MM.1S (cell line): ENCODE measurements around the gene ATP8B1.

Experiments used
- DNase-seq: peaks from one replicate; pipeline ENCODE4 v3.0.0-alpha.2; 2015
- H2AFZ ChIP-seq: fragments of 300-600 bp; sonication (generic); 2 replicates; pipeline ENCODE4 v1.6.0; 2016; ENCODE audit warnings: antibody characterized with exemption, low read length
- H3F3A ChIP-seq: fragments of 300-600 bp; sonication (generic); 2 replicates; pipeline ENCODE4 v1.6.1; 2016; ENCODE audit warnings: mild to moderate bottlenecking, antibody characterized with exemption, low read length, moderate library complexity, mixed read lengths; ENCODE audit not compliant: insufficient read depth
- H3K27ac ChIP-seq: fragments of 300-600 bp; sonication (generic); 2 replicates; pipeline ENCODE4 v1.5.1; 2016; ENCODE audit warnings: mild to moderate bottlenecking, low read length
- H3K27me3 ChIP-seq: fragments of 300-600 bp; sonication (generic); replicated peaks from 2 replicates; pipeline ENCODE4 v1.6.0; 2016; ENCODE audit warnings: low read length; ENCODE audit not compliant: insufficient read depth
- H3K36me3 ChIP-seq: fragments of 300-600 bp; sonication (generic); replicated peaks from 2 replicates; pipeline ENCODE4 v1.6.1; 2016; ENCODE audit warnings: mild to moderate bottlenecking, low read length, mixed read lengths; ENCODE audit not compliant: insufficient read depth
- H3K4me1 ChIP-seq: fragments of 300-600 bp; sonication (generic); 2 replicates; pipeline ENCODE4 v1.6.1; 2016; ENCODE audit warnings: low read length, mixed read lengths
- H3K4me2 ChIP-seq: fragments of 300-600 bp; sonication (generic); 2 replicates; pipeline ENCODE4 v1.6.0; 2016; ENCODE audit warnings: low read depth, low read length
- H3K4me3 ChIP-seq: fragments of 300-600 bp; sonication (generic); 2 replicates; pipeline ENCODE4 v1.5.1; 2016; ENCODE audit warnings: low read length, mixed read lengths
- H3K79me2 ChIP-seq: fragments of 300-600 bp; sonication (generic); 2 replicates; pipeline ENCODE4 v1.6.1; 2016; ENCODE audit warnings: mixed run types, low read length, mixed read lengths
- H3K9ac ChIP-seq: fragments of 300-600 bp; sonication (generic); 2 replicates; pipeline ENCODE4 v1.6.1; 2016; ENCODE audit warnings: low read length, mixed read lengths
- H3K9me2 ChIP-seq: fragments of 300-600 bp; sonication (generic); replicated peaks from 2 replicates; pipeline ENCODE4 v1.6.1; 2016; ENCODE audit warnings: mild to moderate bottlenecking, low read length, mixed read lengths; ENCODE audit not compliant: insufficient read depth
- H3K9me3 ChIP-seq: fragments of 300-600 bp; sonication (generic); replicated peaks from 2 replicates; pipeline ENCODE4 v1.6.1; 2016; ENCODE audit warnings: mild to moderate bottlenecking, low read length, mixed read lengths; ENCODE audit not compliant: insufficient read depth
- H4K20me1 ChIP-seq: fragments of 300-600 bp; sonication (generic); 2 replicates; pipeline ENCODE4 v1.6.1; 2016; ENCODE audit warnings: mild to moderate bottlenecking, low read length, moderate library complexity, mixed read lengths; ENCODE audit not compliant: insufficient read depth
- EZH2 ChIP-seq: fragments of 300-600 bp; sonication (generic); optimal IDR thresholded peaks from 2 replicates; pipeline ENCODE3; 2017; ENCODE audit warnings: low read depth, mild to moderate bottlenecking, antibody characterized with exemption, low read length, mixed read lengths
- EZH2phosphoT487 ChIP-seq: fragments of 300-600 bp; sonication (generic); IDR thresholded peaks from 2 replicates; pipeline ENCODE4 v1.6.1; 2018; ENCODE audit warnings: antibody characterized with exemption, low read length
- TF ChIP-seq, protein P1 (sequence below): fragments of 300-600 bp; sonication (generic); IDR thresholded peaks from 2 replicates; pipeline ENCODE4 v1.5.1; 2016; ENCODE audit warnings: antibody characterized with exemption, low read length, mixed read lengths

The ATP8B1 gene

GRCh38 chr18:57618910-57619309, 184.2 kb downstream of the ATP8B1 start:
- no peaks in the 10 kb centered on the region for H4K20me1 ChIP-seq
- TF ChIP-seq EZH2phosphoT487: no peak
- TF ChIP-seq, protein P1, sequence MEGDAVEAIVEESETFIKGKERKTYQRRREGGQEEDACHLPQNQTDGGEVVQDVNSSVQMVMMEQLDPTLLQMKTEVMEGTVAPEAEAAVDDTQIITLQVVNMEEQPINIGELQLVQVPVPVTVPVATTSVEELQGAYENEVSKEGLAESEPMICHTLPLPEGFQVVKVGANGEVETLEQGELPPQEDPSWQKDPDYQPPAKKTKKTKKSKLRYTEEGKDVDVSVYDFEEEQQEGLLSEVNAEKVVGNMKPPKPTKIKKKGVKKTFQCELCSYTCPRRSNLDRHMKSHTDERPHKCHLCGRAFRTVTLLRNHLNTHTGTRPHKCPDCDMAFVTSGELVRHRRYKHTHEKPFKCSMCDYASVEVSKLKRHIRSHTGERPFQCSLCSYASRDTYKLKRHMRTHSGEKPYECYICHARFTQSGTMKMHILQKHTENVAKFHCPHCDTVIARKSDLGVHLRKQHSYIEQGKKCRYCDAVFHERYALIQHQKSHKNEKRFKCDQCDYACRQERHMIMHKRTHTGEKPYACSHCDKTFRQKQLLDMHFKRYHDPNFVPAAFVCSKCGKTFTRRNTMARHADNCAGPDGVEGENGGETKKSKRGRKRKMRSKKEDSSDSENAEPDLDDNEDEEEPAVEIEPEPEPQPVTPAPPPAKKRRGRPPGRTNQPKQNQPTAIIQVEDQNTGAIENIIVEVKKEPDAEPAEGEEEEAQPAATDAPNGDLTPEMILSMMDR: no peak
- TF ChIP-seq EZH2: no peak
- H3K4me2 ChIP-seq: no peak overlapping the region
- H3K4me1 ChIP-seq: peaks cover 10% of the 10 kb centered on the region; the same call in 1 of the 2 replicates
- H3K4me3 ChIP-seq: no peak overlapping the region
- no peak overlapping the region for H3K27ac ChIP-seq
- no peak overlapping the region for H2AFZ ChIP-seq
- no peaks in the 10 kb centered on the region for H3K9me3 ChIP-seq
- no peak overlapping the region for H3K9ac ChIP-seq
- peaks cover 14% of the 10 kb centered on the region for H3K36me3 ChIP-seq
- H3K9me2 ChIP-seq: no peaks in the 10 kb centered on the region
- no peak for DNase-seq
- H3K27me3 ChIP-seq: no peaks in the 10 kb centered on the region
- H3K79me2 ChIP-seq: peaks cover 59% of the 10 kb centered on the region
- H3F3A ChIP-seq: no peaks in the 10 kb centered on the region

DNA sequence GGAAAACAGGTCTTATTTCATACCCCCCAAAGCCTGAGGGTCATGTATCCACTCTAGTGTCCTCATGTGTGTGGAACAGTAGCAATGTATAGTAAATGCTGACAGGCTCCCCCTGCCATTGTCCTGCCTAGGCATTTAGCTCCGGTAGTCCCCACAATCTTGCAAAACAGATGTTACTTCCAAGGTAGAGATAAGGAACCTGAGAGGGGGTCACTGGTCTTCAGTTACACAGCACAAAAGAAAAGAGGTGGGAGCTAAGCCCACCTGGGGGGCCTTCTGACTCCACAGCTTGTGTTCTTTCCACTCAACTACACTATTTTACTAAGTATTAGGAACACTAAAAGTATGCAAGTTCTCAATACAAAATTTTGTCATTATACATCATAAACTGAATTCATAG, 199.2 kb downstream of the ATP8B1 start:
- no peak overlapping the region for H3K9ac ChIP-seq
- H3K36me3 ChIP-seq: peaks cover 49% of the 10 kb centered on the region

More for the DNA sequence above, 199.2 kb downstream of the ATP8B1 start:
- H3K9me2 ChIP-seq: no peaks in the 10 kb centered on the region
- no peak overlapping the region for H3K27ac ChIP-seq
- H3K4me3 ChIP-seq: no peak overlapping the region
- H4K20me1 ChIP-seq: no peaks in the 10 kb centered on the region
- H3K79me2 ChIP-seq: no peaks in the 10 kb centered on the region; the same call in 1 of the 2 replicates
- no peak overlapping the region for H3K4me2 ChIP-seq
- H3K27me3 ChIP-seq: no peaks in the 10 kb centered on the region
- no peaks in the 10 kb centered on the region for H3F3A ChIP-seq
- DNase-seq: no peak
- no peak for TF ChIP-seq EZH2
- TF ChIP-seq, protein P1: no peak
- no peak for TF ChIP-seq EZH2phosphoT487
- H3K4me1 ChIP-seq: no peaks in the 10 kb centered on the region
- no peak overlapping the region for H2AFZ ChIP-seq
- no peaks in the 10 kb centered on the region for H3K9me3 ChIP-seq
